Calu3 (cell line): ENCODE results near the gene CALN1. TPM values are rescaled to one million over a fixed set of nuclear protein-coding genes. Genes with fewer than 3 reads are reported as not detected.

ENCODE experiments used
- BruUV-seq: library from RNA; stranded (reverse); fragments of 400-500 nt; replicated peaks from 2 replicates; lab custom pipeline; 2021; lab: Mats Ljungman, UMichigan
- CTCF ChIA-PET: fragments of 300-600 bp; sonication (Branson Sonifier 250); formaldehyde crosslinking; loops from one replicate; lab custom pipeline; 2022; ENCODE audit warnings: antibody characterized with exemption; lab: Charles Lee
- DNase-seq: peaks from one replicate; pipeline ENCODE4 v3.0.0; 2022
- H3K27ac Mint-ChIP-seq: one replicate; pipeline ENCODE4 v1.8.0; 2022; ENCODE audit warnings: mixed read lengths; ENCODE audit not compliant: unreplicated experiment
- H3K27me3 Mint-ChIP-seq: one replicate; pipeline ENCODE4 v1.8.0; 2022; ENCODE audit warnings: mixed read lengths; ENCODE audit not compliant: unreplicated experiment
- H3K36me3 Mint-ChIP-seq: one replicate; pipeline ENCODE4 v1.8.0; 2022; ENCODE audit warnings: mild to moderate bottlenecking, moderate library complexity, mixed read lengths; ENCODE audit not compliant: insufficient read depth, unreplicated experiment
- H3K4me1 Mint-ChIP-seq: one replicate; pipeline ENCODE4 v1.8.0; 2022; ENCODE audit warnings: mild to moderate bottlenecking, low read depth, mixed read lengths; ENCODE audit not compliant: unreplicated experiment
- H3K4me3 Mint-ChIP-seq: one replicate; pipeline ENCODE4 v1.8.0; 2022; ENCODE audit warnings: mild to moderate bottlenecking, low read depth, moderate library complexity, mixed read lengths; ENCODE audit not compliant: unreplicated experiment
- H3K9me3 Mint-ChIP-seq: one replicate; pipeline ENCODE4 v1.8.0; 2022; ENCODE audit warnings: low read depth, mixed read lengths; ENCODE audit not compliant: unreplicated experiment
- CTCF ChIP-seq: fragments of 200-600 bp; IDR thresholded peaks from one replicate; pipeline ENCODE4 v1.8.0; 2022; ENCODE audit warnings: antibody characterized with exemption; ENCODE audit not compliant: unreplicated experiment
- intact Hi-C: fragments of 100-400 bp; cut with micrococcal nuclease; formaldehyde crosslinking; loops from one replicate; pipeline ENCODE4 v1.10.0; 2022; ENCODE audit not compliant: unreplicated experiment
- total RNA-seq: library from RNA; stranded (reverse); gene quantifications from 2 replicates; pipeline ENCODE4 v1.2.3, GENCODE V29; 2022

Gene CALN1
- total RNA-seq, 1 experiment from 2014 or later: not detected

- H3K36me3 Mint-ChIP-seq: no peaks in the 10 kb centered on the region
- no peak for DNase-seq
- BruUV-seq: no TSS peak
- no peak overlapping the region for H3K27ac Mint-ChIP-seq
- H3K9me3 Mint-ChIP-seq: peaks cover 4% of the 10 kb centered on the region
- no peak for TF ChIP-seq CTCF
- no peaks in the 10 kb centered on the region for H3K27me3 Mint-ChIP-seq
- H3K4me3 Mint-ChIP-seq: no peak overlapping the region
- H3K4me1 Mint-ChIP-seq: no peaks in the 10 kb centered on the region
- CTCF ChIA-PET: no interaction called here
- intact Hi-C loops: no loop called here
Measured at GRCh38 chr7:71761336-71761735, 650.8 kb downstream of the CALN1 start.

DNA sequence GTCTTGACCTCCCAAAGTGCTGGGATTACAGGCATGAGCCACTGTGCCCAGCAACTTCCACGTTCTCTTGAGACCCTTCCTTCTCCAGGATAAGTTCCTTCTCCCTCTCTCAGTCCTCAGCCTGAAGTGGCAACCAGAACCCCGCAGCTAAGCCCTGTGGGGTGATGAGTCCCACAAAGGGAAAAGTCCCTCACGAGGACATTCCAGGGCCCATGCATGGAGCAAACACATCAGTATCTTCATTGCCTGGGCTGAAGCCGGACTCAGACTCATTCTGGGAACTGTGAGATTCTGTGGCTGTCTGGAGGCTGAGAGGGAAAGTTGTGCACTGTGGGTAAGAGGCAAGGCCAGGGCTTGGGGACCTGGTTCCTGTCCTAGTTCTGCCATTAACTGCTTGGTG is 657.3 kb downstream of the CALN1 start:
- no peak for TF ChIP-seq CTCF
- CTCF ChIA-PET: no interaction called here
- Mint-ChIP-seq H3K36me3 (no peaks in the 10 kb centered on the region), H3K4me1 (no peaks in the 10 kb centered on the region), H3K27ac (no peak overlapping the region), H3K27me3 (no peaks in the 10 kb centered on the region), H3K9me3 (peaks cover 2% of the 10 kb centered on the region), H3K4me3 (no peak overlapping the region)
- intact Hi-C loops: no loop called here
- no peak for DNase-seq
- BruUV-seq: no TSS peak

DNA sequence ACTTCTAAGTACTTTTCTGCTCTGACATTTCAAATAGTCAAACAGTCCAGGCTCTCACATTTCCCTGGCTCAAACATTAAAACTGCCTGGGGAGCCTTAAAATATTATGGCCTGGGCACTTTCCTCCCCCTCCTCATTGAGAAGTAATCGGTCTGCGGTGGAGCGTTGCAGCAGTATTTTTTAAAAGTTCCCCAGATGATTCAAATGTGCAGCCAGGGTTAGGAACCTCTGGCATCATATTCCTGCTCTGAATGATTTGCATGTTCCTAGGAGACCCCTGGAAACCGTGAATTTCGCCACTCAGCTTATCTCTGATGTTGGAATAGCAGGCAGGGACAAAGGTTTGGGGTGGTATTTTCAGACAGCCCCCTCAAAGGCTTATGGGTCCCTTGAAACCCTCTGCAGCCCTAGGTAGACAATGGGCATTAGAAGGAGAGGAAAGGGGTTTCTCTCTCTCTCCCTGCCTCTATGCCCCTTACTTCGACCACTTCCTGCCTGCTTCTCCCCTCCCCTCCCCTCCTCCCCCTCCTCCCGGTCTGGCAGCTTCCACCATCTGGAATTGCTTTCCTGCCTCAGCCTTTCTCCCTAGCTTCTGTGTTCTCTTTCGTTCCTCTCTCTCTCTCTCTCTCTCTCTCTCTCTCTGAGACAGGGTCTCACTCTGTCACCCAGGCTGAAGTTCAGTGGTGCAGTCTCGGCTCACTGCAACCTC is 658.0 kb downstream of the CALN1 start:
- Mint-ChIP-seq H3K27ac (no peak overlapping the region), H3K9me3 (peaks cover 5% of the 10 kb centered on the region), H3K27me3 (no peaks in the 10 kb centered on the region), H3K4me3 (no peak overlapping the region), H3K4me1 (no peaks in the 10 kb centered on the region), H3K36me3 (no peaks in the 10 kb centered on the region)
- CTCF ChIA-PET: no interaction called here
- BruUV-seq: no TSS peak
- DNase-seq: no peak
- no peak for TF ChIP-seq CTCF
- intact Hi-C loops: no loop called here

GRCh38 chr7:71753236-71753635 is 658.9 kb downstream of the CALN1 start:
- Mint-ChIP-seq H3K27ac (no peak overlapping the region), H3K4me3 (no peak overlapping the region), H3K4me1 (no peaks in the 10 kb centered on the region), H3K9me3 (peaks cover 7% of the 10 kb centered on the region), H3K27me3 (no peaks in the 10 kb centered on the region), H3K36me3 (no peaks in the 10 kb centered on the region)
- CTCF ChIA-PET: no interaction called here
- intact Hi-C loops: no loop called here
- no TSS peak for BruUV-seq
- TF ChIP-seq CTCF: no peak
- no peak for DNase-seq
